Hematopoietic multipotent progenitor cell treated with erythropoietin and hydrocortisone succinate and interleukin-3 and kit ligand, for 4 days (in vitro differentiated cells): ENCODE measurements around the gene WAC.
"Not testable (repeated sequence)": the region's sequence is repeated elsewhere in the genome, so short reads cannot be mapped to it uniquely, and the experiment has no call there.

Experiments
- DNase-seq: peaks from one replicate; pipeline ENCODE4 v3.0.0-alpha.2; 2015

Gene WAC, protein sequence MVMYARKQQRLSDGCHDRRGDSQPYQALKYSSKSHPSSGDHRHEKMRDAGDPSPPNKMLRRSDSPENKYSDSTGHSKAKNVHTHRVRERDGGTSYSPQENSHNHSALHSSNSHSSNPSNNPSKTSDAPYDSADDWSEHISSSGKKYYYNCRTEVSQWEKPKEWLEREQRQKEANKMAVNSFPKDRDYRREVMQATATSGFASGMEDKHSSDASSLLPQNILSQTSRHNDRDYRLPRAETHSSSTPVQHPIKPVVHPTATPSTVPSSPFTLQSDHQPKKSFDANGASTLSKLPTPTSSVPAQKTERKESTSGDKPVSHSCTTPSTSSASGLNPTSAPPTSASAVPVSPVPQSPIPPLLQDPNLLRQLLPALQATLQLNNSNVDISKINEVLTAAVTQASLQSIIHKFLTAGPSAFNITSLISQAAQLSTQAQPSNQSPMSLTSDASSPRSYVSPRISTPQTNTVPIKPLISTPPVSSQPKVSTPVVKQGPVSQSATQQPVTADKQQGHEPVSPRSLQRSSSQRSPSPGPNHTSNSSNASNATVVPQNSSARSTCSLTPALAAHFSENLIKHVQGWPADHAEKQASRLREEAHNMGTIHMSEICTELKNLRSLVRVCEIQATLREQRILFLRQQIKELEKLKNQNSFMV

DNA sequence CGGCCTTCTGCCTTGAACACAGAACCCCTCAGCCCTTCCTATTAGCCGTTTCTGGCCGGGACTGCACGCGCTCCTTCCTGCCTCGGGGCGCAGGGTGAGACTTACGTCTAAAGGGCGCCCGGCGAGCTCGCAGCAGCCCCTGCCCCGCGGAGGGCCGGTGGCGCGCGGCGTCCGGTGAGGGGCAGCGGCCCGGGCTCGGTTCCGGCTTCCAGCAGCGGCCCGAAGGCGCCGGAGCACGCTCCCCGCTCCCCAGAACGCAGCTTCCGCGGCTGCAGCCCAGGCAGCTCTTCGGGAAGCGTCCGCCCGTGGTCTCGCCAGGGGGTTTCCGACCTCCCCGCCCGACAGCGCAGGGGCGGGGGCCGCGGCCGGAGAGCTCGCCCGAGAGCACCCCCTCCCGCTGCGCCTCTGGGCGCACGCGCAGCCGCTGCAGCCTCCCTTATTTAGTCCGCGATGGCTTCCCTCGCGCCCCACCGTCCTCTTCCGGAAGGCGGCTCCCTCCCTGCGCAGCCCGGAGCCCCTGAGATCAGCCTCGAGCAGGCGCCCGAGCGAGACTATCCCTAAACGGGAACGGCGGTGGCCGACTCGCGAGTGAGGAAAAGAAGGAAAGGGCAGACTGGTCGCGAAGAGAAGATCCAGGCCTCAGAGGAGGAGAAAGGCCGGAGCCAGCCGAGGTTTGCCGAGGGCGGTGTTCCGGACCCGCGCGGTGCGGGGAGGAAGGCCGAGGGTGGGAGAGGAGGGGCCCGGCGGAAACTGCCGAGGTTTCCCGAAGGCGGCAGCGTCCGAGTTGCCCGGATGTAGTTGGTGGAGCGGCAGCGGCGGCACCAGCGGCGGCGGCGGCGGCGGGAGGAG, at the start of gene WAC:
Gene WAC, plus strand, starts transcription at position 782 of the 849 bp plus-strand sequence. CDS start 462 bp downstream, outside the sequence.
- peak; percentile 97 for DNase-seq

DNA sequence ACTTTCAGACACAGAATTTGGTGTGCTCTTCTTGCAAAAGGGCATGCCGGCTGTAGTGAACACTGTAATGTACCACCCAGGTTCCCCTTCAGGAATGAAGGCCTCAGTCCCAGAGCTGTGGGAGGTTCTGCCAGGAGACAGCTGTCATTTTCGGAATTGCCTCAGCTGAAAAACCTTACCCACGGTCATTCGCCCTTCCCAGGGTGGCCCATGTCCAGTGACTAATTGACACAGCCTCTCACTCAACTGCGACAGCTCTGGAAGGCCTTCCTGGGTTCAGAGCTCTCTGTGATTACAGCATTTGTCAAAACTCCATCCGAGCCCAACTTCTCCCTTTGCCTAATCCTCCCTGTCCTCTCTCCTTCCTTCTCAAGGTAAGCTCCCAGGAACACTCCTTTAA, 43.7 kb upstream of the WAC start:
- no peak for DNase-seq

DNA sequence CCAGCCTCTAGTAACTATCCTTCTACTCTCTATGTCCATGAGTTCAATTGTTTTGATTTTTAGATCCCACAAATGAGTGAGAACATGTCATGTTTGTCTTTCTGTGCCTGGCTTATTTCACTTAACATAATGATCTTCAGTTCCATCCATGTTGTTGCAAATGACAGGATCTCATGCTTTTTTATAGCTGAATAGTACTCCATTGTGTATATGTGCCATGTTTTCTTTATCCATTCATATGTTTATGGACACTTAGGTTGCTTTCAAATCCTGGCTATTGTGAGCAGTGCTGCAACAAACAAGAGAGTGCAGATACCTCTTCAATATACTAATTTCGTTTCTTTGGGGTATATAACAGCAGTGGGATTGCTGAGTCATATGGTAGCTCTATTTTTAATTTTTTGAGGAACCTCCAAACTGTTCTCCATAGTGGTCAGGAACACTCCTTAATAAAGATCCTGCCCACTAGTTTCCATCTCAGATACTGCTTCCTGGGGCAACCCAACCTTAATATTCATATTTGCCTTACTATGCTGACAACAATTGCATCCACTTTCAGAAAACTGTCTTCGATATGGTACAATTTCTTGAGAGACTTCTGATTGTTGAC, 42.6 kb upstream of the WAC start:
- not testable (repeated sequence) for DNase-seq

DNA sequence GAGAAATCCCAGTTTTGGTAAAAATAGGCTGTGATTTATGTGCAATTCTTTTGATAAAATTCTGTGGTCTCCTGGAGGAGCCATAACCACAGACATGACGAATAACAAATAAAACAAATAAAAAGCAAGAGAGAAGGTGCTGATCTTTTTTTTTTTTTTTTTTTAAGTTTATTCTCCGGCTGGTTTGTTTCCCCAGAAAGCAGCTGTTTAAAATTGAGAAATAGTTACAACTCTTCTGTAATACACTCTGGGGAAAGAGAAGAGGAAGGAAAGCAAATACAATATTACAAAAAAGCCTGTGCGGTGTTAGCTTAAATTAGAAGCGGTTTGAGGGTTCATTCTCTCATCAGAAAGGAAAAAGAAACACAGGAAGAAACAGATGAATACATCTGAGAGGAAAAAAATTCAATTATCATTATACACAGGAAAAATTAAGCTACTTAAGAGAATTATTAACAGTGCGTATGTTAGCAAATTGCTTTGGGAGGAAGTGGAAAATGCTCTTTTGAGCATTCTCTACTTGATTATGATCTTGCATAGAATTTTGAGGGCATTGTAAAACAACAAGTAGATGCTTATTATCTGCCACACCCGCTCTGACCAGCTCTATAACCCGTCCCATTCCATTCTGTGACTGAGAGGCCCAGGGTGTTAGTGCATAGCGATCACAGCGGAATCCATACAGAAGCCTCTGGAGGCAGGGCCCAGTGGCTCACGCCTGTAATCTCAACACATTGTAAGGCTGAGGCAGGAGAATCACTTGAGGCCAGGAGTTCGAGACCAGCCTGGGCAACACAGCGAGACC, 40.6 kb upstream of the WAC start:
- peak; percentile 72 for DNase-seq

DNA sequence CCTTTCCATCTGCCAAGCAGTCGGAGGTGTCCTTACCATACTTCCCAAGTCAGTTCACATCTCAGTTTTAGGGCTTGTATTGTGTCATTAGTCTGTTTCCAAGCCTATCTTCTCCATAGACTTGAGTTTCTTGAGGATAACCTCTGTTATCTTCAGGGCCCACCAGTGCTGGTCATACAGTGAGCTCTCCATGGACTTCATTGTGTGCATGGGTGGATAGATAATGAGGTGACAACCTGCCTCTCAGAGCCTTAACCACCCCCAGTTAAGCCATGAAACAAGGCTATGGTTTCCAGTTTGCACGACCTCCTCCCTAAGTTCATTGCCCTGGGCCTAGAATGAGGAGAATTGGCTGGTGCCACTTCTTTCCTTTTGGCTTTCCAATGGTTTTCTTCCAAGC, 38.5 kb upstream of the WAC start:
- DNase-seq: peak; percentile 88

DNA sequence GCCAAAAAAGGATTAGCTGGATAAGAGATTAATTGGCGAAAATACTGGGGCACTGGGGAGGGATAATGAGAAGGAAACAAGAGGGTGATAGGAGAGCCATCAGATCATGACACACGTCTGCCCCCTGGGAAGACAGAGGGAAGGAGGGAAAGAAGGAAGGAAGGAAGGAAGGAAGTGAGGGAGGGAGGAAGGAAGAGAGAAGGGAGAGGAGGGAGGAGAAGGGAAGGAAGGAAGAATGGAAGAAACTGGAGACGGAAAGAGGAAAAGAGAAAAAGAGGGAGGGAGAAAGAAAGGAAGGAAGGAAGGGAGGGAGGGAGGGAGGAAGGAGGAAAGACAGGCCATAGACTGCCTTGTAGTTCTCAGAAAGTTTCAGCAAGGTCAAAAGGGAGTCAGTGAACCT, 37.8 kb upstream of the WAC start:
- DNase-seq: no peak

DNA sequence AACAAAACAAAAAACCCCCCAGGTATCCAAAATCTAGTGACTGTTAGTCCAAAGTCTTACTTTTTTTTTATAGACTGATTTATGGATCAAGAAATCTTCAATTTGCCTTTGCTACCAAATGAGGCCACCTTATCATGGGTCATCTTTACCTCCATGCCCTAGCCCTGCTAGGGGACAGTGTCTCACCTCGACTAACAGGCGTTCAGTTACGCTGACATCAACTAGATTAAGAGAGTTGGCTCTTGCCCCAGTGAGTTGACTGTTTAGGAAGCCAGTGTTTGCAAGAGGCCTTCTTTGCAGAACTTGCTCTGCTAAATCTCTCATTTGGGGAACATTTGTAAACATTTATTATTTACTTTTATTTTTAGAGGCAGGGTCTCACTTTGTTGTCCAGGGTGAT, 36.9 kb upstream of the WAC start:
- no peak for DNase-seq

DNA sequence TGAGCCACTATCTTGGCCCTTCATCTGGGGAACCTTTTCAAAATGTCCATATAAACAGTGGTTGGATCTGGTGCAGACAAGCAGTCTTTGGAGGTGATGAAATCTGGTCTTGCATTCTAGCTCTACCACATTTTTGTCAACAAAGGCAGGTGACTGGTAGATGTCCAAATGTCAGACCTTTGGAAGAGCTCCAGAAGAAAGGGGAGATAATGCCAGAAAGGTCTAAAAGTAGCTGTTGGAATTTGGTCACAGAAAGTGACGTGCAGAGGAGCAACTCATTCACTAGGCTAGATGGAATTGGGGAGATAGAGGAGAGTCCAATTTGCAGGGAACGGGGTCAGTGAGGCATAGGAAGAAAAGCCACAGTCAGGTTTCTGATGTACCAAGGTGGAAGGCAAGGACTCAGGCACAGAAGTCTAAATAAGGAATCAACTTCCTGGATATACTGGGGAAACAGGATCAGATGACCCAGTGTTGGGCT, 36.4 kb upstream of the WAC start:
- no peak for DNase-seq

DNA sequence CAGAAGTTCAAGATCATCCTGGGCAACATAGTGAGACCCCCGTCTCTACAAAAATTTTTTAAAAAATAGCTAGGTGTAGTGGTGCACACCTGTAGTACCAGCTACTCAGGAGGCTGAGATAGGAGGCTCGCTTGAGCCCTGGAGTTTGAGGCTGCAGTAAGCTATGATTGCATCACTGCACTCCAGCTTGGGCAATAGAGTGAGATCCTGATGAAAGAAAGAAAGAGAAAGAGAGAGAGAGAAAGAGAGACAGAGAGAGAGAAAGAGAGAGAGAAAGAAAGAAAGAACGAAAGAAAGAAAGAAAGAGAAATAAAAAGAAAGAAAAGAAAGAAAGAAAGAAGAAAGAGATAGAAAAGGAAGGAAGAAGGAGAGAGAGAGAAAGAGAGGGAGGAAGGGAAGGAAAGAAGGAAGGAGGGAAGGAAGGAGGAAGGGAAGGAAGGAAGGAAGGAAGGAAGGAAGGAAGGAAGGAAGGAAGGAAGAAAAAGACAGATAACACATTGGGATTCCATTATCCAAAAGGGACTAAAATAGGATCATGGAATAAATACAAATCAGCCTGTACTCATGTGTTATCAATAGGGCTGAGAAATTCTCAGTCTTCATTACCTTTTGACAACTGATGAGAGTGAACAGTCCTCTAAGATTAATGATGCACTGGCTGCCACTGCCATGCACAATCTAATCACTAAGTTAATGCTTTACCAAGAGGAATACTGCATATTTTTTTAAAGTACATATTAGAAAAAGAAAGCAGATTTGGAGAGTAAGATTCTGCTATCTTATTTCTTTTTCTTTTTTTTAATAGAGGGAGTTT, 35.4 kb upstream of the WAC start:
- no peak for DNase-seq

DNA sequence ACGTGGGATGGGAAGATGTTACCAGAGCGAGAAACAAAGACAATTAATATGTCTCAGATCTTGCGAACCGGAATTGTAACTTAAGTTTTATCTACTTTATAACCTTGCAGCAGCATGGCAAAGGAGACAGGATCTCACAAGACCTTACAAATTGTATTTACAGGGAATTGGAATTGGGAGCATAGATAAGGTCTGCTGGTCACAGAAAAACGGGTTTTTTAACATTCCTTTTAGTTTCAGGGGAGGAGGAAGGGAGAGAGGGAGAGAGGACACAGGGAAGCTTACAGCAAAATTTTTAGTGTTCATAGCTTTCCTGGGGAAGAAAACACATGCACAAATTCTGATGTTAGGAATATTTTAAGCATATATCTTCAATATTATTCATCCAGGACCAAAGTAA, 32.7 kb upstream of the WAC start:
- not testable (repeated sequence) for DNase-seq

DNA sequence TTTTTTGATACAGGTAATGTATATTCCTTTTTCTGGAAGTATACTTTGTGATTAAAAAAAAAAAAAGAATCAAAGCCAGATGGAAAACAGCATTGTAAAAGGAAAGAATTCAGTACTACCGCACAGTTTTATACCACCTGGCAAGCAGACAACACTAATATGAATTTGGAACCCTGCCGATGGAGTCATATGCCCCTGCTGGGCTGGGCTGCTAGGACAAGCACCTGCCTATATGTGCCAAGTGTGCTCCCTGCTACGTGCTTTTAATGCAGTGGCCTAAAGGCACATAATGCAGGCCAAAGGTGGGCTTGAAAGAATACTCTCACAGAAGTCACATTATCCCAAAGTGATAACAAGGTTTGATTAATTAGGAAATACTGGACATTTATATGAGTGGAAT, 29.8 kb upstream of the WAC start:
- DNase-seq: peak; percentile 39

DNA sequence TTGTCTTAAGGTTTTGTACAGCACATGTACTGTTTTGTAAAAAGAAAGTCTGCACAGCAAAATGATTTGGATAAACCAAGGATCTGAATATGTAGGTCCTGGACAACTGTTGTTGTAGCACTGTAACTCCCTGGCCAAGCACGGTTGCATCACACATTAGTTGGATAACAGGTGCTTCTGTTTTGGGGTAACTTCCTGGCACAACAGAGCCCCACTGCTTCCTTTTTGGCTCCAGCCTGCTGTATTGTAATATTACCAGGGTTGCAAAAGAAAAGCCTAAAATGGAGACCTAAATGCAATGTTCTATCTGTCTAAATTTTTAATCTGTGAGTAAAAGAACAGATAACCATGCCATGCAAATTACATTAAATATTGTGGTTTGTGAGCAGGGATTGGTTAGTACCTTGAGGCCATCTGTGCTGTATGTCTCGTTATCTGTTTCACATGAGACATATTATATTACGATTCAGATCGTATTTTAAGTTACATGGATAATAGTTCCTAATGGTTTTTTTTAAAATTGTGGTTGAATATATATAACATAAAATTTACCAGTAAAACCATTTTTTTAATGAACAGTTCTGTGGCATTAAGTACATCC, 27.5 kb upstream of the WAC start:
- DNase-seq: peak; percentile 59

DNA sequence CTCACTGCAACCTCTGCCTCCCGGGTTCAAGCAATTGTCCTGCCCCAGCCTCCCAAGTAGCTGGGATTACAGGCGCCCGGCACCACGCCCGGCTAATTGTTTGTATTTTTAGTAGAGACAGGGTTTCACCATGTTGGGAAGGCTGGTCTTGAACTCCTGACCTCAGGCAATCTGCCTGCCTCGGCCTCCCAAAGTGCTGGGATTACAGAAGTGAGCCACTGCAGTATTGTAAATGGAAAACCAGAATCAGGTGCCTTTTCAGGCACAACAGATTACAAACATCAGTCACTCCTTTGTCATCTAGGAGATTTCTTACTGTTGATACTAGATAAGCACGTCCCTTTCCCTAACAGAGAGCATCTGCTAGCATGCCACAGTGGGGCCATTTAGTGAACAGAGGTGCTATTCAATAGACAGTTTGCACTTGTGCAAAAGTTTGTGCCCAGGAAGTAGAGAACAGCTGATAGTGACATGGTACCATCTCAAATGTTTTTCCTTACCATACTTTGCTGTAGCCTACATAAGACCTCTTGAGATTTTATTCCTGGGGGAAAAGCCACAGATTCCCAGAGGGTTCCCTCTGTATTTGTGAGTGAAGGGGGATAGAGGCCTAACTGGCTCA, 24.5 kb upstream of the WAC start:
- no peak for DNase-seq

DNA sequence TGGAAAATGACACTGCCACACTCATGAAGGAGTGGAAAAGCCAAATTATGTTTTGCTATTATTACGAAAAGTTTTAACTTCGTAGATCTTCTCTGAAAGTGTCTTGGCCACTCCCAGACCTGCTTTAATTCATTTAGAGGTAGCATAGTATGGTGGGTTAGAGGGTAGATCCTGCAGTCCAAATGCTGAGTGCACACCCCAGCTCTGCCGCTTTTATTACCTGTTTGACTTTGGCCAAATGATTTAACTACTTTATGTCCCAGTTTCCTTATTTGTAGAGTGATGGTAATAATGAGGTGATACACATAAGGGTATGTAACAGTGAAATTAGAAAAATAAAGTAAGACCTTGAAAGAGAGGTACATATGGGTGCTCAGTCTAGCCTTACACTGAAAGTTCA, 23.6 kb upstream of the WAC start:
- DNase-seq: no peak

DNA sequence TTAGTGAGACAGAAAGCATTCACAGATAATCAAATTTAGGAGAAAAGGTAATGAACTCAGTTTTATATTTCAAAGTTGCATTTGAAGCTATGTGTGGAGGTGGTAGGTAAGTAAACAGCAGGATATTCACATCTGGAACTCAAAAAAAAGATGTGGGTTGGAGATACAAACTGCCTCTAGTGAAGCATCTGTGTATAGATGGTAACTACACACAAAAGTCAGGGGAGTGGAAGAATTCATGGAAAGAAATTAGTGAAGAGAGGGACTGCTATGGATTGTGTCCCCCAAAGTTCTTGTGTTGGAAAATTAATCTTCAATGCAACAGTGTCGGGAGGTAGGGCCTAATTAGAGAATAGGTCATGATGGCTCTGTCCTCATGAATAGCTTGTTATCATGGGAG, 18.3 kb upstream of the WAC start:
- DNase-seq: no peak

DNA sequence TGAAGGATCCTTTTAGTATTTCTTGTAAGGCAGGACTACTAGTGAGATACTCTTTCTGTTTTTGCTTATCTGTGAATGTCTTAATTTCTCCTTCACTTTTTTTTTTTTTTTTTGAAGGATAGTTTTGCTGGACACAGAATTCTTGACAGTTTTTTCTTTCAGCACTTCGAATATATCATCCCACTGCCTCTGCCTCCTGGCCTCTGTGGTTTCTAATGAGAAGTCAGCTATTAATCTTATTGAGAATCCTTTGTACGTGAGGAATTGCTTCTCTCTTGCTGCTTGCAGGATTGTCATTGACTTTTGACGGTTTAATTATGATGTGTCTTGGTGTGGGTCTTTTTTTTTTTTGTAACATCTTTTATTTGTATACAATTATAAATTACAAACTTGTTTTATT, 12.6 kb upstream of the WAC start:
- no peak for DNase-seq

DNA sequence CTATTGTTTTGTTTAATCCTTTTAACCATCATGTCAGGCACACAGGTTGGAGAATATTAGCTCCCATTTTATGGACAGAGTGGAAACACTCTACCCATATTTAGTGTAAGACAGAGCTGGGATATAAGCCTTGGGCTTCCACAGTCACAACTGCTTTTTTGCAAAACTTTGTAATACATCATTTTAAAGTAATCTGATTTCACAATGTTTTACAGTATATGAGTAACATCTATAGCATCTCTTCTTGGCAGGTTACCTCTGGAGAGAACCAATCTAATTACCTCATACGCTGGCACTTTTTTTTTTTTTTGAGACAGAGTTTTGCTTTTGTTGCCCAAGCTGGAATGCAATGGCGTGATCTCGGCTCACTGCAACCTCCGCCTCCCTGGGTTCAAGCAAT, 12.1 kb upstream of the WAC start:
- not testable (repeated sequence) for DNase-seq

DNA sequence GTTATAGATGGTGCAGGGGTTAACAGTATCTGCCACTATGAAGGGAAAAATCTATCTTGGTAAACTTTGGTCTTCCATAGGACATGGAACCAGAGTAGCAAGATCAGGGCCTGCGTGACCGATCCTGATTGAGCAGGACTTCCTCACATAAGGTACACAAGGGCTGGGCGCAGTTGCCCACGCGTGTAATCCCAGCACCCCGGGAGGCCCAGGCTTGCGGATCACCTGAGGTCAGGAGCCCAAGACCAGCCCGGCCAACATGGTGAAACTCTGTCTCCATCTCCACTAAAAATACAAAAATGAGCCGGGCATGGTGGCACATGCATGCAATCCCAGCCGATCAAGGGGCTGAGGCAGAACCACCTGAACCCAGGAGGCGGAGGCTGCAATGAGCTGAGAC, 11.0 kb upstream of the WAC start:
- not testable (repeated sequence) for DNase-seq

DNA sequence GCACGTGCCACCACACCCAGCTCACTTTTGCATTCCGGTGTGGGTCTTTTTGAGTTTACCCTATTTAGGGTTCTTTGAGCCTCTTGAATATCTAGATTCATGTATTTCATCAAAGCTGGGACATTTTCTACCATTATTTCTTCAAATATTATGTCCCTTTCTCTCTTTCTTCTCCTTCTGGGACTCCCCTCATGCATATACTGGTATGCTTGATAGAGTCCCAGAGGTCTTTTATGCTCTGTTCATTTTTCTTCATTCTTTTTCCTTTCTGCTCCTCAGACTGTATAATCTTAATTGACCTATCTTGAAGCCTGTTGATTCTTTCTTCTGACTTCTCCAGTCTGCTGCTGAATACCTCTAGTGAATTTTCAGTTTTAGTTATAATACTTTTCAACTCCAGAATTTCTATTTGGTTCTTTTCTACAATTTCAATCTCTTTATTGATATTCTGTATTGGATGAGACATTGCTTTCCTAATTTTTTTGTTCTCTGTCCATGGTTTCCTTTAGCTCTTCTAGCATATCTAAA, 9.1 kb upstream of the WAC start:
- DNase-seq: no peak

DNA sequence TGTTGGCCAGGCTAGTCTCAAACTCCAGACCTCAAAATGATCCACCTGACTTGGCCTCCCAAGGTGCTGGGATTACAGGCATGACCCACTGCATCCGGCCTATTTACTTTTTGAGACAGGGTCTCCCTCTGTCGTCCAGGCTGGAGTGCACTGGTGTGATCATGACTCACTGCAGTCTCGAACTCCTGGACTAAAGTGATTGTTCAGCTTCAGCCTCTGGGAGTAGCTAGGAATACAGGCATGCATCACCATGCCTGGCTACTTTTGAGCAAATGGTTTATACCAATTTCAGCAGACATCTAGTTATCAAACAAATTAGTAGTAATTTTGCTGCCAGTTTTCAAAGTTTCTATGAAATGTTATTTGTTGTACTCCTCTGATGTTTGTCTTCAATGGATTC, 2.2 kb upstream of the WAC start:
- no peak for DNase-seq
